ENCODE data around the gene RPS15. TPM values are rescaled to one million over a fixed set of nuclear protein-coding genes. Genes with fewer than 3 reads are reported as not detected.

Gene RPS15
- total RNA-seq (789 TPM), polyA plus RNA-seq (3,095 TPM)
- long read RNA-seq, donor 1, transcript RPS15-209 (4 exons, 510 nt): major isoform, 48 of 65 reads
- long read RNA-seq, donor 1, transcript RPS15-203 (3 exons, 570 nt): minor isoform, 7 of 65 reads
- long read RNA-seq, donor 1, partial matches to known transcripts: 0 of 65 reads
- long read RNA-seq, donor 1, other reads (novel, unspliced or antisense): 6 of 65 reads
- long read RNA-seq, donor 2, transcript RPS15-203 (3 exons, 570 nt): minor isoform, 16 of 835 reads
- long read RNA-seq, donor 2, transcript RPS15-210 (3 exons, 873 nt): minor isoform, 59 of 835 reads
- long read RNA-seq, donor 2, transcript RPS15-209 (4 exons, 510 nt): major isoform, 623 of 835 reads
- long read RNA-seq, donor 2, transcript RPS15-201 (4 exons, 534 nt): minor isoform, 19 of 835 reads
- long read RNA-seq, donor 2, partial matches to known transcripts: 10 of 835 reads
- long read RNA-seq, donor 2, other reads (novel, unspliced or antisense): 95 of 835 reads
- long read RNA-seq, donor 3, transcript RPS15-201 (4 exons, 534 nt): minor isoform, 18 of 675 reads
- long read RNA-seq, donor 3, transcript RPS15-209 (4 exons, 510 nt): major isoform, 556 of 675 reads
- long read RNA-seq, donor 3, transcript RPS15-203 (3 exons, 570 nt): minor isoform, 17 of 675 reads
- long read RNA-seq, donor 3, transcript RPS15-210 (3 exons, 873 nt): minor isoform, 41 of 675 reads
- long read RNA-seq, donor 3, partial matches to known transcripts: 22 of 675 reads
- long read RNA-seq, donor 3, other reads (novel, unspliced or antisense): 15 of 675 reads
- long read RNA-seq, donor 4, transcript RPS15-201 (4 exons, 534 nt): minor isoform, 13 of 427 reads
- long read RNA-seq, donor 4, transcript RPS15-203 (3 exons, 570 nt): minor isoform, 21 of 427 reads
- long read RNA-seq, donor 4, transcript RPS15-210 (3 exons, 873 nt): minor isoform, 28 of 427 reads
- long read RNA-seq, donor 4, transcript RPS15-209 (4 exons, 510 nt): major isoform, 326 of 427 reads
- long read RNA-seq, donor 4, partial matches to known transcripts: 10 of 427 reads
- long read RNA-seq, donor 4, other reads (novel, unspliced or antisense): 27 of 427 reads
- long read RNA-seq, donor 5, transcript RPS15-201 (4 exons, 534 nt): minor isoform, 44 of 1,143 reads
- long read RNA-seq, donor 5, transcript RPS15-210 (3 exons, 873 nt): minor isoform, 53 of 1,143 reads
- long read RNA-seq, donor 5, transcript RPS15-209 (4 exons, 510 nt): major isoform, 939 of 1,143 reads
- long read RNA-seq, donor 5, transcript RPS15-203 (3 exons, 570 nt): minor isoform, 20 of 1,143 reads
- long read RNA-seq, donor 5, partial matches to known transcripts: 20 of 1,143 reads
- long read RNA-seq, donor 5, other reads (novel, unspliced or antisense): 59 of 1,143 reads
- long read RNA-seq, donor 6, transcript RPS15-203 (3 exons, 570 nt): minor isoform, 10 of 483 reads
- long read RNA-seq, donor 6, transcript RPS15-209 (4 exons, 510 nt): major isoform, 416 of 483 reads
- long read RNA-seq, donor 6, transcript RPS15-201 (4 exons, 534 nt): minor isoform, 11 of 483 reads
- long read RNA-seq, donor 6, transcript RPS15-210 (3 exons, 873 nt): minor isoform, 28 of 483 reads
- long read RNA-seq, donor 6, partial matches to known transcripts: 5 of 483 reads
- long read RNA-seq, donor 6, other reads (novel, unspliced or antisense): 11 of 483 reads
- long read RNA-seq, donor 7, transcript RPS15-203 (3 exons, 570 nt): minor isoform, 69 of 644 reads
- long read RNA-seq, donor 7, transcript RPS15-201 (4 exons, 534 nt): minor isoform, 14 of 644 reads
- long read RNA-seq, donor 7, transcript RPS15-209 (4 exons, 510 nt): major isoform, 486 of 644 reads
- long read RNA-seq, donor 7, transcript RPS15-210 (3 exons, 873 nt): minor isoform, 26 of 644 reads
- long read RNA-seq, donor 7, partial matches to known transcripts: 20 of 644 reads
- long read RNA-seq, donor 7, other reads (novel, unspliced or antisense): 23 of 644 reads
- long read RNA-seq, donor 8, transcript RPS15-201 (4 exons, 534 nt): minor isoform, 9 of 276 reads
- long read RNA-seq, donor 8, transcript RPS15-209 (4 exons, 510 nt): major isoform, 244 of 276 reads
- long read RNA-seq, donor 8, transcript RPS15-210 (3 exons, 873 nt): minor isoform, 7 of 276 reads
- long read RNA-seq, donor 8, partial matches to known transcripts: 0 of 276 reads
- long read RNA-seq, donor 8, other reads (novel, unspliced or antisense): 10 of 276 reads
- long read RNA-seq, donor 9, transcript RPS15-209 (4 exons, 510 nt): major isoform, 295 of 349 reads
- long read RNA-seq, donor 9, transcript RPS15-203 (3 exons, 570 nt): minor isoform, 6 of 349 reads
- long read RNA-seq, donor 9, transcript RPS15-201 (4 exons, 534 nt): minor isoform, 9 of 349 reads
- long read RNA-seq, donor 9, transcript RPS15-210 (3 exons, 873 nt): minor isoform, 16 of 349 reads
- long read RNA-seq, donor 9, partial matches to known transcripts: 7 of 349 reads
- long read RNA-seq, donor 9, other reads (novel, unspliced or antisense): 10 of 349 reads
- long read RNA-seq, donor 10, transcript RPS15-209 (4 exons, 510 nt): major isoform, 403 of 485 reads
- long read RNA-seq, donor 10, transcript RPS15-201 (4 exons, 534 nt): minor isoform, 16 of 485 reads
- long read RNA-seq, donor 10, transcript RPS15-210 (3 exons, 873 nt): minor isoform, 27 of 485 reads
- long read RNA-seq, donor 10, transcript RPS15-203 (3 exons, 570 nt): minor isoform, 11 of 485 reads
- long read RNA-seq, donor 10, partial matches to known transcripts: 0 of 485 reads
- long read RNA-seq, donor 10, other reads (novel, unspliced or antisense): 23 of 485 reads

GRCh38 chr19:1438035-1438932 lies at the start of gene RPS15:
Gene RPS15 (plus strand): TSS chr19:1438396. CDS start chr19:1438426, 30 bp downstream.
- H3K27ac ChIP-seq (ENCODE audit: low read depth in 1 of 2, low read length in 1 of 2): peak within 1 kb of the TSS; percentile 89
- no peaks in the 10 kb centered on the region for H3K27me3 ChIP-seq (ENCODE audit: control insufficient read depth in 2 of 2, insufficient read depth in 1 of 2, low read length in 1 of 2)
- H3K36me3 ChIP-seq (ENCODE audit: control insufficient read depth in 2 of 2, insufficient read depth in 2 of 2, low read length in 1 of 2): peaks cover 46 to 53% of the 10 kb centered on the region in 2 donors
- peaks cover 7 to 12% of the 10 kb centered on the region in 2 donors for H3K4me1 ChIP-seq (ENCODE audit: control insufficient read depth in 2 of 2, insufficient read depth in 2 of 2, low read length in 2 of 2)
- 2% methylated on average over 100 of the region's 100 CpGs for WGBS
- H3K9me3 ChIP-seq (ENCODE audit: control insufficient read depth in 2 of 2, insufficient read depth in 1 of 2, low read length in 1 of 2): no peaks in the 10 kb centered on the region
- H3K4me3 ChIP-seq (ENCODE audit: low read length in 2 of 2): peak within 1 kb of the TSS; percentile 74 to 96
- peak; percentile 90 to 98 (median 95) for DNase-seq (ENCODE audit: low read depth in 6 of 9, low spot score in 9 of 9)

DNA sequence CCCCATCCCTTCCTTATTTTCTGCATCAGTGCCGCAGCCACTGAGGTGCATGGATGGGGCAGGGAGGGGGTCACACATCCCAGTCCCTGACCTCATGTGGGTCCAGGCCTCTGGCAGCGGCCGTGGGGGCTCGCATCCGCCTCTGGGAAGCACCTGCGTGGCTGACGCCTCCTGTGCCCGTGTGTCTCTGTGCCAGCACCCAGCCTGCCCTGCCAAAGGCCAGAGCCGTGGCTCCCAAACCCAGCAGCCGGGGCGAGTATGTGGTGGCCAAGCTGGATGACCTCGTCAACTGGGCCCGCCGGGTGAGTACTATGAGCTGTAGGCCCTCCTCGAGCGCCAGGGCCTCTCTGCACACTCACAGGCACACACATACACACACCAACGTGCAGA lies 49.6 kb upstream of the RPS15 start:
- no peak for DNase-seq (ENCODE audit: low read depth in 6 of 9, low spot score in 9 of 9)
- no peak overlapping the region for H3K27ac ChIP-seq (ENCODE audit: low read depth in 1 of 2, low read length in 1 of 2)
- peaks cover 10% of the 10 kb centered on the region in 2 donors for H3K4me1 ChIP-seq (ENCODE audit: control insufficient read depth in 2 of 2, insufficient read depth in 2 of 2, low read length in 2 of 2)
- H3K36me3 ChIP-seq (ENCODE audit: control insufficient read depth in 2 of 2, insufficient read depth in 2 of 2, low read length in 1 of 2): peaks cover 51 to 55% of the 10 kb centered on the region in 2 donors
- H3K27me3 ChIP-seq (ENCODE audit: control insufficient read depth in 2 of 2, insufficient read depth in 1 of 2, low read length in 1 of 2): no peaks in the 10 kb centered on the region
- 99% methylated on average over 17 of the region's 17 CpGs for WGBS
- peaks cover 0 to 7% of the 10 kb centered on the region in 2 donors for H3K9me3 ChIP-seq (ENCODE audit: control insufficient read depth in 2 of 2, insufficient read depth in 1 of 2, low read length in 1 of 2)
- no peak overlapping the region for H3K4me3 ChIP-seq (ENCODE audit: low read length in 2 of 2)

DNA sequence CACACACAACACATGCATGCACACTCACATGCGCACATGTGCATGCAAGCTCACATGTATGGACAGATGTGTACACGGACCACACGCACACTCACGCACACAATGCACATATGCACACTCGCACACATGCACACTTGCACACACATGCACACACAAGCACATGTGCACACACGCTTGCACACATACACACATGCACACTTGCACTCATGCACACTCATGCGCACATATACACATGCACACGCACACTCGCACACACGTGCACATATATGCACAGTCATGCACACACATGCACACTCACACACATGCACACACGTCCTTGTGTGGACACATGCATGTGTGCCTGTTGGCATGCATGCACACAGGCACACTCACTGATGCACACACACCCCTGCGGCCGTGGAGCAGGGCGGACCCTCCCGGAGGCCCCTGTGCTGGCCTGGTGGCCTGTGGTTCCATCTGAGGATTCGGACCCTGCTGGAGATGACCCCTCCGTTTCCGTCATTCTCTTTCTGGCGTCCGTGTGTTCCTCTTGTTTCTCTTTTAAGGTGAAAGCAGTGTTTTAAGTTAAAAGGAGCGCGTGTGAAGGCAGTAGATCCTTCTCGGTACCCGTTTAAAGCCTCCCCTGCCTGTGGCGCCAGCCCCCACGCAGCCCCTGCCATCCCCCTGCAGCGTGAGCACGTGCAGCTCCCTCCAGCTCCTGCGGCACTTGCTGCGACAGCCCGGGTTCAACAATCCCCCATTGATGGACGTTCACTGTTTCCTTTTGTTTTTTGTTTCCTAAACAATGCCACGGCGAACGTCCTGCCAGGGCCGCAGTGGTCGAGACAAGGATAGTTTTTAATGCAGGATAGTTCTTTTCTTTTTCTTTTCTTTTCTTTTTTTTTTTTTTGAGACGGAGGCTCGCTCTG lies 48.9 kb upstream of the RPS15 start:
- no peak overlapping the region for H3K27ac ChIP-seq (ENCODE audit: low read depth in 1 of 2, low read length in 1 of 2)
- no peak for DNase-seq (ENCODE audit: low read depth in 6 of 9, low spot score in 9 of 9)
- H3K9me3 ChIP-seq (ENCODE audit: control insufficient read depth in 2 of 2, insufficient read depth in 1 of 2, low read length in 1 of 2): peaks cover 0 to 4% of the 10 kb centered on the region in 2 donors
- no peaks in the 10 kb centered on the region for H3K27me3 ChIP-seq (ENCODE audit: control insufficient read depth in 2 of 2, insufficient read depth in 1 of 2, low read length in 1 of 2)
- 97% methylated on average over 39 of the region's 39 CpGs for WGBS
- peaks cover 57 to 60% of the 10 kb centered on the region in 2 donors for H3K36me3 ChIP-seq (ENCODE audit: control insufficient read depth in 2 of 2, insufficient read depth in 2 of 2, low read length in 1 of 2)
- H3K4me1 ChIP-seq (ENCODE audit: control insufficient read depth in 2 of 2, insufficient read depth in 2 of 2, low read length in 2 of 2): peaks cover 7 to 8% of the 10 kb centered on the region in 2 donors
- no peak overlapping the region for H3K4me3 ChIP-seq (ENCODE audit: low read length in 2 of 2)

- Histone ChIP-seq H3K9me3 (ENCODE audit: control insufficient read depth in 2 of 2, insufficient read depth in 1 of 2, low read length in 1 of 2) (peaks cover 0 to 3% of the 10 kb centered on the region in 2 donors), H3K36me3 (ENCODE audit: control insufficient read depth in 2 of 2, insufficient read depth in 2 of 2, low read length in 1 of 2) (peaks cover 61 to 63% of the 10 kb centered on the region in 2 donors), H3K4me3 (ENCODE audit: low read length in 2 of 2) (no peak overlapping the region), H3K27me3 (ENCODE audit: control insufficient read depth in 2 of 2, insufficient read depth in 1 of 2, low read length in 1 of 2) (no peaks in the 10 kb centered on the region), H3K4me1 (ENCODE audit: control insufficient read depth in 2 of 2, insufficient read depth in 2 of 2, low read length in 2 of 2) (peaks cover 0 to 8% of the 10 kb centered on the region in 2 donors), H3K27ac (ENCODE audit: low read depth in 1 of 2, low read length in 1 of 2) (no peak overlapping the region)
- DNase-seq (ENCODE audit: low read depth in 6 of 9, low spot score in 9 of 9): no peak
- 97% methylated on average over 42 of the region's 42 CpGs for WGBS
Observed at GRCh38 chr19:1390890-1391423, 47.2 kb upstream of the RPS15 start.

- peaks cover 0 to 3% of the 10 kb centered on the region in 2 donors for H3K9me3 ChIP-seq (ENCODE audit: control insufficient read depth in 2 of 2, insufficient read depth in 1 of 2, low read length in 1 of 2)
- no peaks in the 10 kb centered on the region for H3K27me3 ChIP-seq (ENCODE audit: control insufficient read depth in 2 of 2, insufficient read depth in 1 of 2, low read length in 1 of 2)
- H3K4me1 ChIP-seq (ENCODE audit: control insufficient read depth in 2 of 2, insufficient read depth in 2 of 2, low read length in 2 of 2): peaks cover 0 to 15% of the 10 kb centered on the region in 2 donors
- no peak for DNase-seq (ENCODE audit: low read depth in 6 of 9, low spot score in 9 of 9)
- WGBS: 97% methylated on average over 15 of the region's 15 CpGs
- no peak overlapping the region for H3K27ac ChIP-seq (ENCODE audit: low read depth in 1 of 2, low read length in 1 of 2)
- no peak overlapping the region for H3K4me3 ChIP-seq (ENCODE audit: low read length in 2 of 2)
- peaks cover 53 to 58% of the 10 kb centered on the region in 2 donors for H3K36me3 ChIP-seq (ENCODE audit: control insufficient read depth in 2 of 2, insufficient read depth in 2 of 2, low read length in 1 of 2)
Observed at GRCh38 chr19:1392407-1392806, 45.8 kb upstream of the RPS15 start.

Measured in thymus (tissue), 14 donors.